Sciatic nerve (tissue), 2 donors: ENCODE results near the gene MAP3K20. TPM values are rescaled to one million over a fixed set of nuclear protein-coding genes. Genes with fewer than 3 reads are reported as not detected.
"Not testable (repeated sequence)": the region's sequence is repeated elsewhere in the genome, so short reads cannot be mapped to it uniquely, and the experiment has no call there.

Experiments used
- ATAC-seq: fragments of 200-7000 bp; cut with Tn5 transposase; one replicate; pipeline ENCODE4 v1.9.1; 2020; ENCODE audit warnings: mild to moderate bottlenecking, moderate library complexity
- DNase-seq: peaks from one replicate; pipeline ENCODE4 v3.0.0-alpha.2; 2020; ENCODE audit warnings: low spot score
- intact Hi-C: fragments of 100-400 bp; cut with DNase I; formaldehyde crosslinking; loops from one replicate; pipeline ENCODE4 v1.14.2; 2022
- total RNA-seq: library from RNA; stranded (reverse); fragmentation: NEBNext Ultra II Directional; extraction: Animal tissue kit (Norgen Biotek cat#: 25700); gene quantifications from one replicate; pipeline ENCODE4 v1.2.1, GENCODE V29; 2021
- donor health status: DM: no; HTN: no; CAD: no.
- donor health status: DM: no; HTN: no; CAD: no.

Gene MAP3K20
- total RNA-seq, 1 donor from 2014 or later = 36.2 TPM

- intact Hi-C loops = no loop called here
- no peak for DNase-seq
- no peak for ATAC-seq
Measured at GRCh38 chr2:173238831-173239230, 163.2 kb downstream of the MAP3K20 start.

GRCh38 chr2:173239644-173240043 lies 164.0 kb downstream of the MAP3K20 start:
- no peak for ATAC-seq
- intact Hi-C loops = no loop called here
- DNase-seq = no peak

GRCh38 chr2:173240083-173240482 lies 164.4 kb downstream of the MAP3K20 start:
- no peak for ATAC-seq
- intact Hi-C loops = no loop called here

GRCh38 chr2:173241643-173242042 lies 166.0 kb downstream of the MAP3K20 start:
- intact Hi-C loops = no loop called here
- ATAC-seq (no peak), DNase-seq (no peak)

More at GRCh38 chr2:173240083-173240482, 164.4 kb downstream of the MAP3K20 start:
- DNase-seq = no peak

- DNase-seq (no peak), ATAC-seq (no peak)
- intact Hi-C loops = no loop called here
Measured at GRCh38 chr2:173247156-173247555, 171.5 kb downstream of the MAP3K20 start.

GRCh38 chr2:173248381-173248780 lies 172.7 kb downstream of the MAP3K20 start:
- DNase-seq = no peak
- intact Hi-C loops = no loop called here
- ATAC-seq = no peak

GRCh38 chr2:173249661-173250641 lies 174.3 kb downstream of the MAP3K20 start:
- no peak for DNase-seq
- no peak for ATAC-seq
- intact Hi-C loops = no loop called here

GRCh38 chr2:173251225-173251624 lies 175.6 kb downstream of the MAP3K20 start:
- DNase-seq (no peak), ATAC-seq (no peak)
- intact Hi-C loops = no loop called here

- intact Hi-C loops = no loop called here
- ATAC-seq (no peak), DNase-seq (no peak)
Measured at GRCh38 chr2:173252581-173252980, 176.9 kb downstream of the MAP3K20 start.

GRCh38 chr2:173254659-173255058 lies 179.0 kb downstream of the MAP3K20 start:
- no peak for DNase-seq
- ATAC-seq = no peak
- intact Hi-C loops = no loop called here

GRCh38 chr2:173258701-173259100 lies 183.1 kb downstream of the MAP3K20 start:
- ATAC-seq (no peak), DNase-seq (no peak)
- intact Hi-C loops = no loop called here

- DNase-seq, ATAC-seq: not testable (repeated sequence)
Measured at GRCh38 chr2:173262356-173262755, 186.7 kb downstream of the MAP3K20 start.

GRCh38 chr2:173264151-173264550 lies 188.5 kb downstream of the MAP3K20 start:
- intact Hi-C loops = no loop called here
- no peak for ATAC-seq
- DNase-seq = no peak

More at GRCh38 chr2:173262356-173262755, 186.7 kb downstream of the MAP3K20 start:
- intact Hi-C loops = not testable (repeated sequence)

- DNase-seq (no peak), ATAC-seq (peak; percentile 77)
- intact Hi-C loops = no loop called here
Measured at GRCh38 chr2:173264603-173265366, 189.1 kb downstream of the MAP3K20 start.

- ATAC-seq (no peak), DNase-seq (no peak)
- intact Hi-C loops = no loop called here
Measured at GRCh38 chr2:173271135-173271534, 195.5 kb downstream of the MAP3K20 start.

- intact Hi-C loops = no loop called here
- DNase-seq (no peak), ATAC-seq (no peak)
Measured at GRCh38 chr2:173271825-173272224, 196.2 kb downstream of the MAP3K20 start.

- no peak for ATAC-seq
- intact Hi-C loops = no loop called here
Measured at GRCh38 chr2:173272849-173273248, 197.2 kb downstream of the MAP3K20 start.

GRCh38 chr2:173278794-173279526 lies 203.3 kb downstream of the MAP3K20 start:
- intact Hi-C loops = no loop called here
- ATAC-seq = no peak
- no peak for DNase-seq

More at GRCh38 chr2:173272849-173273248, 197.2 kb downstream of the MAP3K20 start:
- DNase-seq = no peak

GRCh38 chr2:173279527-173279868 lies 203.9 kb downstream of the MAP3K20 start:
- intact Hi-C loops = no loop called here
- DNase-seq (no peak), ATAC-seq (no peak)
